Skeletal muscle cell (primary cell): ENCODE results near the gene KLHDC1.
A peak's percentile ranks its signal among the peaks of the same experiment; 100 is the strongest.
"Not testable (repeated sequence)": the region's sequence is repeated elsewhere in the genome, so short reads cannot be mapped to it uniquely, and the experiment has no call there.

Experiments
- DNase-seq: peaks from one replicate; pipeline ENCODE4 v3.0.0-alpha.2; 2010; ENCODE audit warnings: low read depth
- H3K4me3 ChIP-seq: 2 replicates; pipeline ENCODE4 v1.5.1; 2011; ENCODE audit warnings: low read depth, mild to moderate bottlenecking, control low read depth, low read length, moderate library complexity

Gene KLHDC1

GRCh38 chr14:49720744-49721143 lies 27.8 kb downstream of the KLHDC1 start:
- no peak overlapping the region for H3K4me3 ChIP-seq
- DNase-seq, result no peak

GRCh38 chr14:49721733-49722435 lies 29.0 kb downstream of the KLHDC1 start:
- not testable (repeated sequence) for DNase-seq, H3K4me3 ChIP-seq

- no peak for DNase-seq
- no peak overlapping the region for H3K4me3 ChIP-seq
Observed at GRCh38 chr14:49727171-49727570, 34.3 kb downstream of the KLHDC1 start.

GRCh38 chr14:49732896-49733295 lies 40.0 kb downstream of the KLHDC1 start:
- no peak for DNase-seq
- H3K4me3 ChIP-seq, result no peak overlapping the region

GRCh38 chr14:49733836-49734235 lies 40.9 kb downstream of the KLHDC1 start:
- no peak for DNase-seq
- H3K4me3 ChIP-seq, result no peak overlapping the region

- not testable (repeated sequence) for H3K4me3 ChIP-seq, DNase-seq
Observed at GRCh38 chr14:49735669-49736068, 42.7 kb downstream of the KLHDC1 start.

- no peak for DNase-seq
- no peak overlapping the region for H3K4me3 ChIP-seq
Observed at GRCh38 chr14:49745191-49745590, 52.3 kb downstream of the KLHDC1 start.

- H3K4me3 ChIP-seq, DNase-seq: not testable (repeated sequence)
Observed at GRCh38 chr14:49746476-49746875, 53.6 kb downstream of the KLHDC1 start.

- no peak for DNase-seq
- no peak overlapping the region for H3K4me3 ChIP-seq
Observed at GRCh38 chr14:49754570-49755097, 61.7 kb downstream of the KLHDC1 start.

- H3K4me3 ChIP-seq, result no peak overlapping the region
- DNase-seq, result no peak
Observed at GRCh38 chr14:49755378-49755777, 62.5 kb downstream of the KLHDC1 start.

GRCh38 chr14:49761839-49762551 lies 69.1 kb downstream of the KLHDC1 start:
- H3K4me3 ChIP-seq, result no peak overlapping the region
- no peak for DNase-seq

- no peak for DNase-seq
- H3K4me3 ChIP-seq, result peak overlapping the region; percentile 82
Observed at GRCh38 chr14:49766839-49767238, 73.9 kb downstream of the KLHDC1 start.

GRCh38 chr14:49767270-49767570 lies 74.3 kb downstream of the KLHDC1 start:
- peak overlapping the region; percentile 82 for H3K4me3 ChIP-seq

GRCh38 chr14:49767571-49768300 lies 74.8 kb downstream of the KLHDC1 start, which contains the start of gene KLHDC2:
Gene KLHDC2, plus strand, starts transcription at chr14:49768153. Its CDS starts 316 bp downstream, at chr14:49768469.
- peak; percentile 75 for DNase-seq
- H3K4me3 ChIP-seq, result peak within 1 kb of the TSS; percentile 82

More at GRCh38 chr14:49767270-49767570, 74.3 kb downstream of the KLHDC1 start:
- no peak for DNase-seq

- DNase-seq, result peak; percentile 34
- H3K4me3 ChIP-seq, result peak overlapping the region; percentile 82
Observed at GRCh38 chr14:49768301-49769121, 75.6 kb downstream of the KLHDC1 start.

GRCh38 chr14:49769171-49769570 lies 76.3 kb downstream of the KLHDC1 start:
- no peak for DNase-seq
- H3K4me3 ChIP-seq, result peak overlapping the region; percentile 82

GRCh38 chr14:49769581-49770211 lies 76.8 kb downstream of the KLHDC1 start:
- no peak for DNase-seq
- peak overlapping the region; percentile 82 for H3K4me3 ChIP-seq

- H3K4me3 ChIP-seq, result no peak overlapping the region
- DNase-seq, result no peak
Observed at GRCh38 chr14:49770212-49770817, 77.4 kb downstream of the KLHDC1 start.
